ENCODE results near the gene G0S2. TPM values are rescaled to one million over a fixed set of nuclear protein-coding genes. Genes with fewer than 3 reads are reported as not detected.

The G0S2 gene
- polyA plus RNA-seq, 1 of the 3 experiments (the other 2 are of a cell fraction) = 43.2 TPM

- ChIA-PET POLR2A (no interaction called here), CTCF (interaction anchor here (1.0 to 2.2 kb wide), 5 partner anchors 22 to 84 kb away, joined by 3 to 8 read pairs (median 6); no protein-coding TSS in a partner anchor)
- TF ChIP-seq, protein P1, sequence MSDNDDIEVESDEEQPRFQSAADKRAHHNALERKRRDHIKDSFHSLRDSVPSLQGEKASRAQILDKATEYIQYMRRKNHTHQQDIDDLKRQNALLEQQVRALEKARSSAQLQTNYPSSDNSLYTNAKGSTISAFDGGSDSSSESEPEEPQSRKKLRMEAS (IDR thresholded peaks at IDR 0.05; ENCODE audit: low read depth) = no peak
- TF ChIP-seq JUND (IDR thresholded peaks at IDR 0.05) = no peak
- TF ChIP-seq YY1 (IDR thresholded peaks at IDR 0.05; ENCODE audit: low read depth) = no peak
- no peak for TF ChIP-seq FOSL2 (IDR thresholded peaks at IDR 0.05; ENCODE audit: borderline replicate concordance, low read depth)
- TF ChIP-seq, protein P2, sequence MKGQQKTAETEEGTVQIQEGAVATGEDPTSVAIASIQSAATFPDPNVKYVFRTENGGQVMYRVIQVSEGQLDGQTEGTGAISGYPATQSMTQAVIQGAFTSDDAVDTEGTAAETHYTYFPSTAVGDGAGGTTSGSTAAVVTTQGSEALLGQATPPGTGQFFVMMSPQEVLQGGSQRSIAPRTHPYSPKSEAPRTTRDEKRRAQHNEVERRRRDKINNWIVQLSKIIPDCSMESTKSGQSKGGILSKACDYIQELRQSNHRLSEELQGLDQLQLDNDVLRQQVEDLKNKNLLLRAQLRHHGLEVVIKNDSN (IDR thresholded peaks at IDR 0.05; ENCODE audit: borderline replicate concordance, low read depth) = no peak
- no peak for TF ChIP-seq GATA2 (CRISPR knock-in tag; IDR thresholded peaks at IDR 0.05)
- TF ChIP-seq SIN3A (IDR thresholded peaks at IDR 0.05; ENCODE audit: borderline replicate concordance, low read depth, low read length) = no peak
- TF ChIP-seq, protein P3, sequence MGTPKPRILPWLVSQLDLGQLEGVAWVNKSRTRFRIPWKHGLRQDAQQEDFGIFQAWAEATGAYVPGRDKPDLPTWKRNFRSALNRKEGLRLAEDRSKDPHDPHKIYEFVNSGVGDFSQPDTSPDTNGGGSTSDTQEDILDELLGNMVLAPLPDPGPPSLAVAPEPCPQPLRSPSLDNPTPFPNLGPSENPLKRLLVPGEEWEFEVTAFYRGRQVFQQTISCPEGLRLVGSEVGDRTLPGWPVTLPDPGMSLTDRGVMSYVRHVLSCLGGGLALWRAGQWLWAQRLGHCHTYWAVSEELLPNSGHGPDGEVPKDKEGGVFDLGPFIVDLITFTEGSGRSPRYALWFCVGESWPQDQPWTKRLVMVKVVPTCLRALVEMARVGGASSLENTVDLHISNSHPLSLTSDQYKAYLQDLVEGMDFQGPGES (IDR thresholded peaks at IDR 0.05; ENCODE audit: low read depth, low read length) = no peak
- TF ChIP-seq FOXM1 (IDR thresholded peaks at IDR 0.05; ENCODE audit: low read depth) = no peak
- no peak for TF ChIP-seq ZBTB33 (IDR thresholded peaks at IDR 0.05; ENCODE audit: borderline replicate concordance, low read depth)
- TF ChIP-seq NRF1 (IDR thresholded peaks at IDR 0.05; ENCODE audit: low read depth, low read length) = no peak
- TF ChIP-seq TCF12 (IDR thresholded peaks at IDR 0.05) = no peak
- TF ChIP-seq, protein P4, sequence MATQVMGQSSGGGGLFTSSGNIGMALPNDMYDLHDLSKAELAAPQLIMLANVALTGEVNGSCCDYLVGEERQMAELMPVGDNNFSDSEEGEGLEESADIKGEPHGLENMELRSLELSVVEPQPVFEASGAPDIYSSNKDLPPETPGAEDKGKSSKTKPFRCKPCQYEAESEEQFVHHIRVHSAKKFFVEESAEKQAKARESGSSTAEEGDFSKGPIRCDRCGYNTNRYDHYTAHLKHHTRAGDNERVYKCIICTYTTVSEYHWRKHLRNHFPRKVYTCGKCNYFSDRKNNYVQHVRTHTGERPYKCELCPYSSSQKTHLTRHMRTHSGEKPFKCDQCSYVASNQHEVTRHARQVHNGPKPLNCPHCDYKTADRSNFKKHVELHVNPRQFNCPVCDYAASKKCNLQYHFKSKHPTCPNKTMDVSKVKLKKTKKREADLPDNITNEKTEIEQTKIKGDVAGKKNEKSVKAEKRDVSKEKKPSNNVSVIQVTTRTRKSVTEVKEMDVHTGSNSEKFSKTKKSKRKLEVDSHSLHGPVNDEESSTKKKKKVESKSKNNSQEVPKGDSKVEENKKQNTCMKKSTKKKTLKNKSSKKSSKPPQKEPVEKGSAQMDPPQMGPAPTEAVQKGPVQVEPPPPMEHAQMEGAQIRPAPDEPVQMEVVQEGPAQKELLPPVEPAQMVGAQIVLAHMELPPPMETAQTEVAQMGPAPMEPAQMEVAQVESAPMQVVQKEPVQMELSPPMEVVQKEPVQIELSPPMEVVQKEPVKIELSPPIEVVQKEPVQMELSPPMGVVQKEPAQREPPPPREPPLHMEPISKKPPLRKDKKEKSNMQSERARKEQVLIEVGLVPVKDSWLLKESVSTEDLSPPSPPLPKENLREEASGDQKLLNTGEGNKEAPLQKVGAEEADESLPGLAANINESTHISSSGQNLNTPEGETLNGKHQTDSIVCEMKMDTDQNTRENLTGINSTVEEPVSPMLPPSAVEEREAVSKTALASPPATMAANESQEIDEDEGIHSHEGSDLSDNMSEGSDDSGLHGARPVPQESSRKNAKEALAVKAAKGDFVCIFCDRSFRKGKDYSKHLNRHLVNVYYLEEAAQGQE (IDR thresholded peaks at IDR 0.05; ENCODE audit: low read depth, low read length) = no peak
- Histone ChIP-seq H3K27me3 (ENCODE audit: insufficient read depth) (no peaks in the 10 kb centered on the region), H3K9me3 (no peaks in the 10 kb centered on the region), H3K4me3 (ENCODE audit: low read depth in 2 of 2, low read length in 1 of 2) (no peak overlapping the region), H3K36me3 (replicated peaks in 1 of 2; ENCODE audit: control insufficient read depth in 1 of 2, insufficient read depth in 2 of 2, low read length in 1 of 2) (no peaks in the 10 kb centered on the region), H3K9ac (peak overlapping the region; percentile 26; the same call in 1 of the 2 replicates), H2AFZ (ENCODE audit: low read depth) (no peak overlapping the region), H3K9me2 (no peaks in the 10 kb centered on the region), H3K79me2 (ENCODE audit: insufficient read depth) (no peaks in the 10 kb centered on the region; the same call in 1 of the 2 replicates), H3K4me1 (ENCODE audit: control insufficient read depth in 1 of 2, insufficient read depth in 2 of 2, low read depth in 1 of 2, low read length in 1 of 2) (peaks cover 49 to 66% of the 10 kb centered on the region in 2 experiments), H4K20me1 (ENCODE audit: insufficient read depth) (no peaks in the 10 kb centered on the region), H3K4me2 (peak overlapping the region; percentile 72), H3F3A (replicated peaks; ENCODE audit: insufficient read depth) (peaks cover 33% of the 10 kb centered on the region), H3K27ac (ENCODE audit: low read depth in 2 of 2, low read length in 1 of 2) (peak overlapping the region; percentile 94 to 97)
- no peak for DNase-seq
- 67% methylated on average over 1 of the region's 1 CpG for WGBS (ENCODE audit: low lambda C conversion rate)
Observed at GRCh38 chr1:209650454-209650853, 24.8 kb upstream of the G0S2 start.

Measured in SK-N-SH (cell line).